Lower leg skin (tissue), 4 donors: ENCODE results near the gene CADPS2. TPM values are rescaled to one million over a fixed set of nuclear protein-coding genes. Genes with fewer than 3 reads are reported as not detected.

ENCODE experiments used
- DNase-seq, 2 donors: peaks; one replicate each; pipeline ENCODE4 v3.0.0-alpha.2; 2019; ENCODE audit warnings: low spot score in 2 of 2
- H3K4me3 ChIP-seq: fragments of 200-600 bp; sonication (generic); 2 replicates; pipeline ENCODE4 v1.5.1; 2017; ENCODE audit warnings: mild to moderate bottlenecking, low read depth; ENCODE audit not compliant: poor library complexity, severe bottlenecking
- CTCF ChIP-seq, 3 donors: fragments of 450-650 bp; IDR thresholded peaks; one replicate each; pipeline ENCODE4 v1.5.1; 2016; ENCODE audit warnings: antibody characterized with exemption in 3 of 3, mild to moderate bottlenecking in 3 of 3, moderate library complexity in 2 of 3
- POLR2A ChIP-seq, 2 donors: fragments of 450-650 bp; IDR thresholded peaks; one replicate each; pipeline ENCODE4 v1.6.1; 2016 to 2017; ENCODE audit warnings: antibody characterized with exemption in 2 of 2, mild to moderate bottlenecking in 1 of 2, moderate library complexity in 1 of 2
- WGBS, 2 donors: methylation state at CpG; one replicate each; pipeline ENCODE4 v1.1.5; 2018; 5-methylcytosine and 5-hydroxymethylcytosine counted together
- intact Hi-C: fragments of 100-400 bp; cut with DNase I; formaldehyde crosslinking; loops from one replicate; pipeline ENCODE4 v1.15.0; 2023; ENCODE audit warnings: low total_unique reads
- total RNA-seq, 4 donors: library from RNA; depleted of rRNA; stranded (reverse); fragments of >200 nt; gene quantifications; one replicate each; pipeline ENCODE4 v1.1.0, GENCODE V29; 2016

The CADPS2 gene
- total RNA-seq, 4 donors from 2014 or later = 4.1 to 11.6 (median 6.5) TPM

- WGBS, 2 donors = 81 to 84% methylated on average over 1 of the region's 1 CpG
- TF ChIP-seq CTCF (IDR thresholded peaks at IDR 0.05) (no peak), POLR2A (IDR thresholded peaks at IDR 0.05) (no peak)
- intact Hi-C loops = no loop called here
These were observed 129.4 kb downstream of the CADPS2 start for GRCh38 chr7:122756860-122757259.

GRCh38 chr7:122755696-122756095 lies 130.6 kb downstream of the CADPS2 start:
- H3K4me3 ChIP-seq = no peak overlapping the region
- no peak for DNase-seq
- TF ChIP-seq CTCF (IDR thresholded peaks at IDR 0.05) (no peak), POLR2A (IDR thresholded peaks at IDR 0.05) (no peak)
- intact Hi-C loops = no loop called here
- 74 to 77% methylated on average over 2 of the region's 2 CpGs for WGBS, 2 donors

More at GRCh38 chr7:122756860-122757259, 129.4 kb downstream of the CADPS2 start:
- no peak overlapping the region for H3K4me3 ChIP-seq
- no peak for DNase-seq

- 50 to 51% methylated on average over 3 of the region's 3 CpGs for WGBS, 2 donors
- no peak for TF ChIP-seq CTCF (IDR thresholded peaks at IDR 0.05)
- TF ChIP-seq POLR2A (IDR thresholded peaks at IDR 0.05) = no peak
- intact Hi-C loops = no loop called here
- H3K4me3 ChIP-seq = no peak overlapping the region
- DNase-seq = no peak
These were observed 133.7 kb downstream of the CADPS2 start for GRCh38 chr7:122752583-122752982.

GRCh38 chr7:122750389-122750788 lies 135.9 kb downstream of the CADPS2 start:
- DNase-seq = no peak
- TF ChIP-seq CTCF (IDR thresholded peaks at IDR 0.05) (no peak), POLR2A (IDR thresholded peaks at IDR 0.05) (no peak)
- 92 to 96% methylated on average over 2 of the region's 2 CpGs for WGBS, 2 donors
- H3K4me3 ChIP-seq = no peak overlapping the region
- intact Hi-C loops = no loop called here

GRCh38 chr7:122748195-122748594 lies 138.1 kb downstream of the CADPS2 start:
- TF ChIP-seq CTCF (IDR thresholded peaks at IDR 0.05) = no peak
- no peak for TF ChIP-seq POLR2A (IDR thresholded peaks at IDR 0.05)
- no peak overlapping the region for H3K4me3 ChIP-seq
- intact Hi-C loops = no loop called here
- DNase-seq = no peak
- 81 to 87% methylated on average over 2 of the region's 2 CpGs for WGBS, 2 donors

GRCh38 chr7:122746948-122747347 lies 139.3 kb downstream of the CADPS2 start:
- no peak overlapping the region for H3K4me3 ChIP-seq
- DNase-seq = no peak
- TF ChIP-seq CTCF (IDR thresholded peaks at IDR 0.05) (no peak), POLR2A (IDR thresholded peaks at IDR 0.05) (no peak)
- WGBS, 2 donors = 72 to 80% methylated on average over 2 of the region's 2 CpGs
- intact Hi-C loops = no loop called here
